ENCODE data around the gene HTR3A. TPM values are rescaled to one million over a fixed set of nuclear protein-coding genes. Genes with fewer than 3 reads are reported as not detected.

Gene HTR3A
- total RNA-seq, 1 experiment from 2014 or later: 0.21 TPM

DNA sequence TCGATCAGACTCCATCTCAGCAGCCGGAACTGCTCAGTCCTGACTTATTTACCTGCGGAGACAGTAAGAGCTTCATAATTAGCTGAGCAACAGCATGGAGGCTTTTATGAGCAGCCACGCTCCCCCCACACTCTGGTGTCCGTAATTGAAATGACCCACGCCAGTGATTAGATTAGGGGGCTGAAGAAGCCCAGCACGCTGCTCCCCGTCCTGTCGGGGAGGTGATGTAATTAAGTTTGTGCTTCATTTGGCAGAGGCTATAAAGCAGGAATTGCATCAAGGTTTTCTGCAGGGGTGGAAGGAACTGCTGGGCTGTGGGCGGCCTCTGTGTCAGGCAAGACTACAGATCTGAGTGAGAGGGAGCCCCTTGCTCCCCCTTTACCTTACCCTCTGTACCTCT is 22.8 kb upstream of the HTR3A start:
- Histone ChIP-seq H3K4me1 (ENCODE audit: control insufficient read depth, insufficient read depth, low read length) (no peaks in the 10 kb centered on the region), H3K9me3 (ENCODE audit: control insufficient read depth, insufficient read depth, low read depth, low read length) (no peaks in the 10 kb centered on the region), H3K27ac (ENCODE audit: low read length) (no peak overlapping the region), H3K27me3 (ENCODE audit: control insufficient read depth, insufficient read depth, low read length) (peaks cover 5% of the 10 kb centered on the region; the same call in 1 of the 2 replicates), H3K4me3 (ENCODE audit: low read depth in 2 of 2, low read length in 2 of 2) (no peak overlapping the region), H3K36me3 (ENCODE audit: control insufficient read depth, insufficient read depth, low read length) (no peaks in the 10 kb centered on the region)
- intact Hi-C loops (cut with micrococcal nuclease; ENCODE audit: unreplicated experiment): no loop called here
- BruUV-seq (replicated peaks): no TSS peak
- TF ChIP-seq SIN3A (IDR thresholded peaks at IDR 0.05; ENCODE audit: borderline replicate concordance, insufficient read depth, low read depth, low read length) (no peak), TCF7L2 (IDR thresholded peaks at IDR 0.05; ENCODE audit: low read depth, low read length) (no peak), POLR2AphosphoS5 (IDR thresholded peaks at IDR 0.05; ENCODE audit: low read depth, low read length) (no peak), REST (IDR thresholded peaks at IDR 0.05; ENCODE audit: insufficient read depth in 1 of 2, low read depth in 2 of 2, low read length in 1 of 2) (no peak), CTCF (IDR thresholded peaks at IDR 0.05) (no peak)
- ChIA-PET POLR2A (no interaction called here), CTCF (no interaction called here)
- no peak for ATAC-seq
- in situ Hi-C loops (cut with HindIII; ENCODE audit: low pct_unique_long_range_greater_than_20kb, low sequenced_read_pairs): no loop called here
- no peak for DNase-seq (ENCODE audit: low read depth, low spot score)

DNA sequence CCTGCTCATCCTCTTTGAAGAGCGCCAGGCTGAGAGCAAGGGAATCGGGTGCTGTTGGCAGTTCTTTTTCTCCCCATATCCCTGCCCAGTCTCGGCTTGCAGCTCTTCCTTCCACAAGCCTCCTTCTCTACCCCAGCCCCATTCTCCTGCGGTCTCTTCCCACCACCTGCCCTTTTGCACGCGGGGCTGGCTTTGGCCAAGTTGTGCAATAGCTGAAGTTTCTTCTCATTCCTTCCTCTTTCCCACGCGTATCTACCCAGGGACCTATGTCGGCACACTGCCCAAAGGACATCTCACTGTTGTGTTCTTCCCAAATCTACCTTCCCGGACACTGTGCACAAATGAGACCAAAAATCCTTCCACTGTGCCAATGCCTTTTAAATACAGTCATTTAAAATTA is 22.3 kb upstream of the HTR3A start:
- in situ Hi-C loops (cut with HindIII; ENCODE audit: low pct_unique_long_range_greater_than_20kb, low sequenced_read_pairs) (no loop called here), intact Hi-C loops (cut with micrococcal nuclease; ENCODE audit: unreplicated experiment) (no loop called here)
- H3K27ac ChIP-seq (ENCODE audit: low read length): no peak overlapping the region
- no peak for ATAC-seq
- no TSS peak for BruUV-seq (replicated peaks)
- no peaks in the 10 kb centered on the region for H3K36me3 ChIP-seq (ENCODE audit: control insufficient read depth, insufficient read depth, low read length)
- H3K4me3 ChIP-seq (ENCODE audit: low read depth in 2 of 2, low read length in 2 of 2): no peak overlapping the region
- no peaks in the 10 kb centered on the region for H3K4me1 ChIP-seq (ENCODE audit: control insufficient read depth, insufficient read depth, low read length)
- ChIA-PET POLR2A (no interaction called here), CTCF (no interaction called here)
- no peaks in the 10 kb centered on the region for H3K9me3 ChIP-seq (ENCODE audit: control insufficient read depth, insufficient read depth, low read depth, low read length)
- TF ChIP-seq POLR2AphosphoS5 (IDR thresholded peaks at IDR 0.05; ENCODE audit: low read depth, low read length) (no peak), SIN3A (IDR thresholded peaks at IDR 0.05; ENCODE audit: borderline replicate concordance, insufficient read depth, low read depth, low read length) (no peak), REST (IDR thresholded peaks at IDR 0.05; ENCODE audit: insufficient read depth in 1 of 2, low read depth in 2 of 2, low read length in 1 of 2) (no peak), TCF7L2 (IDR thresholded peaks at IDR 0.05; ENCODE audit: low read depth, low read length) (no peak), CTCF (IDR thresholded peaks at IDR 0.05) (no peak)
- peaks cover 5% of the 10 kb centered on the region; the same call in 1 of the 2 replicates for H3K27me3 ChIP-seq (ENCODE audit: control insufficient read depth, insufficient read depth, low read length)
- DNase-seq (ENCODE audit: low read depth, low spot score): no peak

Data from Panc1 (cell line).